HepG2 (cell line): Measurements from ENCODE around the gene LYPLA2. TPM values are rescaled to one million over a fixed set of nuclear protein-coding genes. Genes with fewer than 3 reads are reported as not detected.
A peak's percentile ranks its signal among the peaks of the same experiment; 100 is the strongest.

Source experiments
- BCL6 ChIP-seq: IDR thresholded peaks from 2 replicates; pipeline ENCODE4 v1.6.1; 2016; ENCODE audit warnings: missing genetic modification reagents, missing compliant biosample characterization
- FOXA3 ChIP-seq: IDR thresholded peaks from 2 replicates; pipeline ENCODE4 v1.6.1; 2016; ENCODE audit warnings: missing genetic modification reagents, missing compliant biosample characterization
- GATAD2A ChIP-seq: IDR thresholded peaks from 2 replicates; pipeline ENCODE4 v1.6.1; 2016
- HMGXB3 ChIP-seq: sonication (generic); formaldehyde crosslinking; IDR thresholded peaks from 2 replicates; pipeline ENCODE4 v1.4.0; 2020; ENCODE audit warnings: missing genetic modification reagents, borderline replicate concordance
- MED1 ChIP-seq: sonication (generic); formaldehyde crosslinking; IDR thresholded peaks from 2 replicates; pipeline ENCODE4 v1.4.0; 2020; ENCODE audit warnings: missing genetic modification reagents
- MLX ChIP-seq: IDR thresholded peaks from 2 replicates; pipeline ENCODE4 v1.6.1; 2016
- NCOA1 ChIP-seq: sonication (generic); formaldehyde crosslinking; IDR thresholded peaks from 2 replicates; pipeline ENCODE4 v1.9.0; 2021; ENCODE audit warnings: missing genetic modification reagents
- NCOA2 ChIP-seq: sonication (generic); formaldehyde crosslinking; IDR thresholded peaks from 2 replicates; pipeline ENCODE4 v1.8.0; 2022; ENCODE audit warnings: inconsistent platforms
- POLR2A ChIP-seq, 2 experiments: IDR thresholded peaks; 2 replicates each; pipeline ENCODE4 v1.6.1; 2011; ENCODE audit warnings: low read depth in 2 of 2, low read length in 2 of 2, mild to moderate bottlenecking in 1 of 2, moderate library complexity in 1 of 2; ENCODE audit not compliant: insufficient read depth in 1 of 2
- PRDM15 ChIP-seq: sonication (generic); formaldehyde crosslinking; IDR thresholded peaks from 2 replicates; pipeline ENCODE4 v1.4.0; 2020; ENCODE audit warnings: missing genetic modification reagents
- WIZ ChIP-seq: sonication (generic); formaldehyde crosslinking; IDR thresholded peaks from 2 replicates; pipeline ENCODE4 v1.5.1; 2020; ENCODE audit warnings: mild to moderate bottlenecking, missing genetic modification reagents
- ZGPAT ChIP-seq: IDR thresholded peaks from 2 replicates; pipeline ENCODE4 v1.6.1; 2016; ENCODE audit warnings: mild to moderate bottlenecking
- ZMAT5 ChIP-seq: sonication (generic); formaldehyde crosslinking; IDR thresholded peaks from 2 replicates; pipeline ENCODE4 v1.5.0; 2020; ENCODE audit warnings: mild to moderate bottlenecking, low read depth, missing genetic modification reagents, borderline replicate concordance
- ZNF205 ChIP-seq: IDR thresholded peaks from 2 replicates; pipeline ENCODE4 v1.6.1; 2018; ENCODE audit warnings: missing biosample characterization, missing genetic modification reagents
- ZNF33B ChIP-seq: sonication (generic); formaldehyde crosslinking; IDR thresholded peaks from 2 replicates; pipeline ENCODE4 v1.5.1; 2020; ENCODE audit warnings: mild to moderate bottlenecking, missing genetic modification reagents
- ZNF577 ChIP-seq: sonication (generic); formaldehyde crosslinking; IDR thresholded peaks from 2 replicates; pipeline ENCODE4 v1.4.0; 2020; ENCODE audit warnings: mild to moderate bottlenecking, low read depth, missing genetic modification reagents, borderline replicate concordance
- ZNF616 ChIP-seq: sonication (generic); formaldehyde crosslinking; IDR thresholded peaks from 2 replicates; pipeline ENCODE4 v1.5.0; 2020; ENCODE audit warnings: low read depth, mild to moderate bottlenecking, missing genetic modification reagents
- ZNF703 ChIP-seq: sonication (generic); formaldehyde crosslinking; IDR thresholded peaks from 2 replicates; pipeline ENCODE4 v1.5.1; 2020; ENCODE audit warnings: missing genetic modification reagents, mild to moderate bottlenecking, moderate library complexity, borderline replicate concordance
- ZNF850 ChIP-seq: sonication (generic); formaldehyde crosslinking; conservative IDR thresholded peaks from 2 replicates; pipeline ENCODE4 v1.9.0; 2021; ENCODE audit warnings: mild to moderate bottlenecking, missing genetic modification reagents
- ZZZ3 ChIP-seq: sonication (generic); formaldehyde crosslinking; IDR thresholded peaks from 2 replicates; pipeline ENCODE4 v1.4.0; 2020; ENCODE audit warnings: missing genetic modification reagents, mild to moderate bottlenecking, borderline replicate concordance
- polyA plus RNA-seq, 8 experiments: library from polyadenylated mRNA; depleted of rRNA in 3 of 8; stranded (reverse) in 7 of 8; unstranded in 1 of 8; fragments of >200 nt; fragmentation: Illumina TruSeq in 4 of 8; extraction: Trizol in 4 of 8; gene quantifications; 2 replicates each; pipeline versions ENCODE4 v1.2.1 to v1.2.3, GENCODE V29; 2011 to 2016; ENCODE audit warnings: low read depth in 4 of 8, missing spikeins in 1 of 8, mixed read lengths in 1 of 8; ENCODE audit not compliant: insufficient read depth in 1 of 8
- total RNA-seq, 5 experiments: library from RNA; depleted of rRNA; stranded (reverse); fragments of >200 nt; fragmentation: Illumina TruSeq; extraction: Trizol; gene quantifications; 2 replicates each; pipeline ENCODE4 v1.2.3, GENCODE V29; 2016; ENCODE audit warnings: low read depth in 1 of 5

Gene LYPLA2
- total and polyA plus RNA-seq, 2 of the 13 experiments (the other 11 are each of a cell fraction or from before 2014, with no cell fraction given) = 72.1 to 73.2 TPM

- TF ChIP-seq ZMAT5 (CRISPR knock-in tag) (no peak), MLX (CRISPR knock-in tag) (peak; percentile 95), BCL6 (CRISPR knock-in tag) (0 out of 2 replicates have a peak, but pooled peaks have one; percentile 11), FOXA3 (CRISPR knock-in tag) (0 out of 2 replicates have a peak, but pooled peaks have one; percentile 10), MED1 (CRISPR knock-in tag) (peak; percentile 2; the same call in 1 of the 2 replicates), ZNF33B (CRISPR knock-in tag) (no peak), POLR2A (IDR thresholded peaks at IDR 0.05; ENCODE audit: insufficient read depth in 1 of 2, low read depth in 2 of 2, low read length in 2 of 2) (peak in 1 of 2 experiments; percentile 20; a peak in 1 of 4 replicates), ZNF703 (CRISPR knock-in tag) (no peak), NCOA1 (CRISPR knock-in tag) (no peak), GATAD2A (CRISPR knock-in tag) (peak; percentile 83; the same call in 1 of the 2 replicates), HMGXB3 (CRISPR knock-in tag) (no peak), ZZZ3 (CRISPR knock-in tag) (no peak), ZNF616 (no peak), ZNF850 (no peak), PRDM15 (CRISPR knock-in tag) (no peak), ZNF205 (0 out of 2 replicates have a peak, but pooled peaks have one; percentile 10), NCOA2 (no peak), ZNF577 (CRISPR knock-in tag) (no peak), ZGPAT (CRISPR knock-in tag) (peak; percentile 45; the same call in 1 of the 2 replicates), WIZ (CRISPR knock-in tag) (no peak)
Measured at GRCh38 chr1:23774174-23774880, 16.6 kb upstream of the LYPLA2 start (continued).
